BLaER1 (cell line): ENCODE results near the gene CCNT2.

Source experiments
- H3K27ac ChIP-seq: shearing (Covaris generic); formaldehyde crosslinking; 2 replicates; pipeline ENCODE4 v1.8.1; 2022
- H3K27me3 ChIP-seq: shearing (Covaris generic); formaldehyde crosslinking; 2 replicates; pipeline ENCODE4 v1.8.1; 2022
- H3K36me3 ChIP-seq: shearing (Covaris generic); formaldehyde crosslinking; 2 replicates; pipeline ENCODE4 v1.8.1; 2022
- H3K4me1 ChIP-seq: shearing (Covaris generic); formaldehyde crosslinking; 2 replicates; pipeline ENCODE4 v1.8.1; 2022
- H3K4me2 ChIP-seq: shearing (Covaris generic); formaldehyde crosslinking; 2 replicates; pipeline ENCODE4 v1.8.1; 2022
- H3K4me3 ChIP-seq: shearing (Covaris generic); formaldehyde crosslinking; 2 replicates; pipeline ENCODE4 v1.8.1; 2022
- H3K9ac ChIP-seq: shearing (Covaris generic); formaldehyde crosslinking; 2 replicates; pipeline ENCODE4 v1.8.1; 2022
- H3K9me3 ChIP-seq: shearing (Covaris generic); formaldehyde crosslinking; 2 replicates; pipeline ENCODE4 v1.8.1; 2022
- H4K20me1 ChIP-seq: shearing (Covaris generic); formaldehyde crosslinking; 2 replicates; pipeline ENCODE4 v1.8.1; 2022
- Cebpa-rat ChIP-seq: shearing (Covaris generic); IDR thresholded peaks from 2 replicates; pipeline ENCODE4 v1.8.1; 2022

The CCNT2 gene

GRCh38 chr2:134999521-134999920 is 80.9 kb downstream of the CCNT2 start:
- no peak for TF ChIP-seq Cebpa-rat
- no peak overlapping the region for H3K9ac ChIP-seq
- H3K9me3 ChIP-seq, result no peaks in the 10 kb centered on the region

GRCh38 chr2:135002836-135003235 is 84.2 kb downstream of the CCNT2 start:
- H3K27me3 ChIP-seq, result no peaks in the 10 kb centered on the region
- TF ChIP-seq Cebpa-rat, result no peak

More at GRCh38 chr2:134999521-134999920, 80.9 kb downstream of the CCNT2 start:
- no peaks in the 10 kb centered on the region for H4K20me1 ChIP-seq
- H3K36me3 ChIP-seq, result no peaks in the 10 kb centered on the region
- no peak overlapping the region for H3K27ac ChIP-seq
- no peaks in the 10 kb centered on the region for H3K4me1 ChIP-seq
- no peak overlapping the region for H3K4me3 ChIP-seq
- no peaks in the 10 kb centered on the region for H3K27me3 ChIP-seq
- no peak overlapping the region for H3K4me2 ChIP-seq

GRCh38 chr2:135004005-135004746 is 85.6 kb downstream of the CCNT2 start:
- H3K9ac ChIP-seq, result no peak overlapping the region
- no peaks in the 10 kb centered on the region for H3K27me3 ChIP-seq
- no peaks in the 10 kb centered on the region for H3K36me3 ChIP-seq
- TF ChIP-seq Cebpa-rat, result no peak
- no peak overlapping the region for H3K4me3 ChIP-seq
- no peak overlapping the region for H3K27ac ChIP-seq
- no peaks in the 10 kb centered on the region for H3K4me1 ChIP-seq
- no peaks in the 10 kb centered on the region for H4K20me1 ChIP-seq
- no peak overlapping the region for H3K4me2 ChIP-seq
- H3K9me3 ChIP-seq, result no peaks in the 10 kb centered on the region

More at GRCh38 chr2:135002836-135003235, 84.2 kb downstream of the CCNT2 start:
- H3K9me3 ChIP-seq, result no peaks in the 10 kb centered on the region
- H3K4me3 ChIP-seq, result no peak overlapping the region
- H3K4me2 ChIP-seq, result no peak overlapping the region
- no peaks in the 10 kb centered on the region for H4K20me1 ChIP-seq
- no peaks in the 10 kb centered on the region for H3K4me1 ChIP-seq
- H3K9ac ChIP-seq, result no peak overlapping the region
- no peaks in the 10 kb centered on the region for H3K36me3 ChIP-seq
- no peak overlapping the region for H3K27ac ChIP-seq

- H3K27ac ChIP-seq, result no peak overlapping the region
- TF ChIP-seq Cebpa-rat, result no peak
Measured at GRCh38 chr2:135005753-135006152, 87.1 kb downstream of the CCNT2 start.

More at GRCh38 chr2:135005753-135006152, 87.1 kb downstream of the CCNT2 start:
- no peaks in the 10 kb centered on the region for H3K27me3 ChIP-seq
- H4K20me1 ChIP-seq, result no peaks in the 10 kb centered on the region
- H3K4me3 ChIP-seq, result no peak overlapping the region
- H3K9ac ChIP-seq, result no peak overlapping the region
- H3K4me2 ChIP-seq, result no peak overlapping the region
- H3K9me3 ChIP-seq, result no peaks in the 10 kb centered on the region
- no peaks in the 10 kb centered on the region for H3K36me3 ChIP-seq
- H3K4me1 ChIP-seq, result no peaks in the 10 kb centered on the region
